HG02840 (cell line): Measurements from ENCODE around the gene SGK1.
"Not testable (repeated sequence)": the region's sequence is repeated elsewhere in the genome, so short reads cannot be mapped to it uniquely, and the experiment has no call there.

ENCODE experiments used
- ATAC-seq: cut with Tn5 transposase; IDR thresholded peaks from one replicate; pipeline ENCODE4 v1.9.1; 2021; ENCODE audit warnings: mild to moderate bottlenecking, moderate library complexity, moderate number of reproducible peaks; ENCODE audit not compliant: unreplicated experiment, low FRiP score

The SGK1 gene

GRCh38 chr6:134258849-134259306 is 59.0 kb downstream of the SGK1 start:
- no peak for ATAC-seq

GRCh38 chr6:134257516-134257915 is 60.4 kb downstream of the SGK1 start:
- no peak for ATAC-seq

- ATAC-seq, result no peak
Measured at GRCh38 chr6:134256862-134257261, 61.0 kb downstream of the SGK1 start.

GRCh38 chr6:134255280-134255679 is 62.6 kb downstream of the SGK1 start:
- not testable (repeated sequence) for ATAC-seq

- ATAC-seq, result no peak
Measured at GRCh38 chr6:134254118-134254517, 63.8 kb downstream of the SGK1 start.

- ATAC-seq, result no peak
Measured at GRCh38 chr6:134253681-134254080, 64.2 kb downstream of the SGK1 start.

GRCh38 chr6:134251320-134251719 is 66.6 kb downstream of the SGK1 start:
- no peak for ATAC-seq

- ATAC-seq, result no peak
Measured at GRCh38 chr6:134250776-134251175, 67.1 kb downstream of the SGK1 start.

- ATAC-seq, result no peak
Measured at GRCh38 chr6:134249759-134250602, 67.9 kb downstream of the SGK1 start.

- ATAC-seq, result no peak
Measured at GRCh38 chr6:134249239-134249758, 68.6 kb downstream of the SGK1 start.

GRCh38 chr6:134247844-134248580 is 69.9 kb downstream of the SGK1 start:
- no peak for ATAC-seq

- peak; percentile 92 for ATAC-seq
Measured at GRCh38 chr6:134247231-134247833, 70.6 kb downstream of the SGK1 start.

GRCh38 chr6:134245706-134246105 is 72.2 kb downstream of the SGK1 start:
- ATAC-seq, result no peak

GRCh38 chr6:134245041-134245440 is 72.9 kb downstream of the SGK1 start:
- no peak for ATAC-seq

GRCh38 chr6:134240665-134241431 is 77.1 kb downstream of the SGK1 start:
- no peak for ATAC-seq

GRCh38 chr6:134238960-134239795 is 78.7 kb downstream of the SGK1 start:
- ATAC-seq, result no peak

GRCh38 chr6:134238006-134238405 is 79.9 kb downstream of the SGK1 start:
- no peak for ATAC-seq

- peak; percentile 94 for ATAC-seq
Measured at GRCh38 chr6:134235937-134236751, 81.8 kb downstream of the SGK1 start.
